ENCODE measurements around the gene ATF3.

ATF3 gene

GRCh38 chr1:212585210-212585609 is 23.4 kb upstream of the ATF3 start:
- no peak for DNase-seq (ENCODE audit: low read depth)
- H3K4me3 ChIP-seq (ENCODE audit: low read depth, low read length), result no peak overlapping the region

- no peak overlapping the region for H3K4me3 ChIP-seq (ENCODE audit: low read depth, low read length)
- DNase-seq (ENCODE audit: low read depth), result no peak
Observed at GRCh38 chr1:212586206-212587015, 22.1 kb upstream of the ATF3 start.

GRCh38 chr1:212587016-212587887 is 21.3 kb upstream of the ATF3 start:
- DNase-seq (ENCODE audit: low read depth), result peak; percentile 43
- no peak overlapping the region for H3K4me3 ChIP-seq (ENCODE audit: low read depth, low read length)

GRCh38 chr1:212587888-212588510 is 20.6 kb upstream of the ATF3 start:
- H3K4me3 ChIP-seq (ENCODE audit: low read depth, low read length), result no peak overlapping the region
- no peak for DNase-seq (ENCODE audit: low read depth)

GRCh38 chr1:212589446-212589845 is 19.1 kb upstream of the ATF3 start:
- no peak overlapping the region for H3K4me3 ChIP-seq (ENCODE audit: low read depth, low read length)
- no peak for DNase-seq (ENCODE audit: low read depth)

GRCh38 chr1:212591922-212592321 is 16.6 kb upstream of the ATF3 start:
- no peak for DNase-seq (ENCODE audit: low read depth)
- no peak overlapping the region for H3K4me3 ChIP-seq (ENCODE audit: low read depth, low read length)

GRCh38 chr1:212593821-212594251 is 14.7 kb upstream of the ATF3 start:
- no peak overlapping the region for H3K4me3 ChIP-seq (ENCODE audit: low read depth, low read length)
- no peak for DNase-seq (ENCODE audit: low read depth)

GRCh38 chr1:212594640-212595039 is 13.9 kb upstream of the ATF3 start:
- H3K4me3 ChIP-seq (ENCODE audit: low read depth, low read length), result no peak overlapping the region
- no peak for DNase-seq (ENCODE audit: low read depth)

- H3K4me3 ChIP-seq (ENCODE audit: low read depth, low read length), result no peak overlapping the region
- DNase-seq (ENCODE audit: low read depth), result no peak
Observed at GRCh38 chr1:212595229-212595628, 13.3 kb upstream of the ATF3 start.

GRCh38 chr1:212595787-212596714 is 12.5 kb upstream of the ATF3 start:
- peak; percentile 85 for DNase-seq (ENCODE audit: low read depth)
- H3K4me3 ChIP-seq (ENCODE audit: low read depth, low read length), result peak overlapping the region; percentile 1

- DNase-seq (ENCODE audit: low read depth), result no peak
- peak overlapping the region; percentile 1 for H3K4me3 ChIP-seq (ENCODE audit: low read depth, low read length)
Observed at GRCh38 chr1:212596798-212597197, 11.8 kb upstream of the ATF3 start.

GRCh38 chr1:212597487-212597886 is 11.1 kb upstream of the ATF3 start:
- no peak for DNase-seq (ENCODE audit: low read depth)
- no peak overlapping the region for H3K4me3 ChIP-seq (ENCODE audit: low read depth, low read length)

GRCh38 chr1:212600071-212600915 is 8.3 kb upstream of the ATF3 start:
- DNase-seq (ENCODE audit: low read depth), result no peak

GRCh38 chr1:212600980-212601379 is 7.6 kb upstream of the ATF3 start:
- DNase-seq (ENCODE audit: low read depth), result no peak
- H3K4me3 ChIP-seq (ENCODE audit: low read depth, low read length), result no peak overlapping the region

More at GRCh38 chr1:212600071-212600915, 8.3 kb upstream of the ATF3 start:
- H3K4me3 ChIP-seq (ENCODE audit: low read depth, low read length), result no peak overlapping the region

GRCh38 chr1:212601524-212601923 is 7.0 kb upstream of the ATF3 start:
- no peak for DNase-seq (ENCODE audit: low read depth)

GRCh38 chr1:212605441-212606394 is 2.8 kb upstream of the ATF3 start:
- no peak for DNase-seq (ENCODE audit: low read depth)
- H3K4me3 ChIP-seq (ENCODE audit: low read depth, low read length), result no peak overlapping the region

More at GRCh38 chr1:212601524-212601923, 7.0 kb upstream of the ATF3 start:
- H3K4me3 ChIP-seq (ENCODE audit: low read depth, low read length), result no peak overlapping the region

Data from skeletal muscle cell (primary cell).